ENCODE data around the gene CHCHD5. TPM values are rescaled to one million over a fixed set of nuclear protein-coding genes. Genes with fewer than 3 reads are reported as not detected.

The CHCHD5 gene
- total and polyA plus RNA-seq, 9 donors: 1.7 to 28.6 (median 22.2) TPM

- Histone ChIP-seq H3K36me3 (no peaks in the 10 kb centered on the region), H3K4me3 (peak overlapping the region; percentile 52), H3K27me3 (no peaks in the 10 kb centered on the region), H3K27ac (peak overlapping the region in 1 of 2 donors; percentile 85), H3K9me3 (no peaks in the 10 kb centered on the region), H3K4me1 (ENCODE audit: insufficient read depth) (peaks cover 7% of the 10 kb centered on the region)
- 26 to 32% (median 32%) methylated on average over 19 of the region's 19 CpGs for WGBS, 3 donors
- TF ChIP-seq, protein P1, sequence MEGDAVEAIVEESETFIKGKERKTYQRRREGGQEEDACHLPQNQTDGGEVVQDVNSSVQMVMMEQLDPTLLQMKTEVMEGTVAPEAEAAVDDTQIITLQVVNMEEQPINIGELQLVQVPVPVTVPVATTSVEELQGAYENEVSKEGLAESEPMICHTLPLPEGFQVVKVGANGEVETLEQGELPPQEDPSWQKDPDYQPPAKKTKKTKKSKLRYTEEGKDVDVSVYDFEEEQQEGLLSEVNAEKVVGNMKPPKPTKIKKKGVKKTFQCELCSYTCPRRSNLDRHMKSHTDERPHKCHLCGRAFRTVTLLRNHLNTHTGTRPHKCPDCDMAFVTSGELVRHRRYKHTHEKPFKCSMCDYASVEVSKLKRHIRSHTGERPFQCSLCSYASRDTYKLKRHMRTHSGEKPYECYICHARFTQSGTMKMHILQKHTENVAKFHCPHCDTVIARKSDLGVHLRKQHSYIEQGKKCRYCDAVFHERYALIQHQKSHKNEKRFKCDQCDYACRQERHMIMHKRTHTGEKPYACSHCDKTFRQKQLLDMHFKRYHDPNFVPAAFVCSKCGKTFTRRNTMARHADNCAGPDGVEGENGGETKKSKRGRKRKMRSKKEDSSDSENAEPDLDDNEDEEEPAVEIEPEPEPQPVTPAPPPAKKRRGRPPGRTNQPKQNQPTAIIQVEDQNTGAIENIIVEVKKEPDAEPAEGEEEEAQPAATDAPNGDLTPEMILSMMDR (IDR thresholded peaks at IDR 0.05): no peak
- TF ChIP-seq EP300 (IDR thresholded peaks at IDR 0.05) (no peak), POLR2A (IDR thresholded peaks at IDR 0.05) (no peak)
- intact Hi-C loops (cut with DNase I): loop anchor here in 3 of 4 donors (5.0 kb wide), 1 partner anchor 101 kb away; the partner anchor contains the start of gene TTL (in 3 of the 3)
- no peak for DNase-seq
Measured at GRCh38 chr2:112583497-112584133, 794 bp upstream of the CHCHD5 start.

GRCh38 chr2:112584891-112585250 lies 462 bp downstream of the CHCHD5 start:
- TF ChIP-seq, protein P1 (IDR thresholded peaks at IDR 0.05): no peak
- TF ChIP-seq EP300 (IDR thresholded peaks at IDR 0.05): no peak
- no peak for TF ChIP-seq POLR2A (IDR thresholded peaks at IDR 0.05)
- Histone ChIP-seq H3K27ac (peak overlapping the region; percentile 31 to 85), H3K4me3 (peak overlapping the region; percentile 52), H3K9me3 (no peaks in the 10 kb centered on the region), H3K36me3 (no peaks in the 10 kb centered on the region), H3K4me1 (ENCODE audit: insufficient read depth) (peaks cover 7% of the 10 kb centered on the region), H3K27me3 (no peaks in the 10 kb centered on the region)
- intact Hi-C loops (cut with DNase I): loop anchor here in 3 of 4 donors (5.0 kb wide), 1 partner anchor 103 kb away; the partner anchor contains the start of gene TTL (in 3 of the 3)
- WGBS, 3 donors: 62 to 65% (median 62%) methylated on average over 3 of the region's 3 CpGs
- DNase-seq: peak in 1 of 5 donors; percentile 19

- no peaks in the 10 kb centered on the region for H3K9me3 ChIP-seq
- WGBS, 3 donors: 96 to 98% (median 98%) methylated on average over 3 of the region's 3 CpGs
- no peaks in the 10 kb centered on the region for H3K27me3 ChIP-seq
- no peaks in the 10 kb centered on the region for H3K36me3 ChIP-seq
- intact Hi-C loops (cut with DNase I): no loop called here
- TF ChIP-seq, protein P1 (IDR thresholded peaks at IDR 0.05): no peak
- TF ChIP-seq POLR2A (IDR thresholded peaks at IDR 0.05): no peak
- TF ChIP-seq EP300 (IDR thresholded peaks at IDR 0.05): no peak
- peak overlapping the region; percentile 52 for H3K4me3 ChIP-seq
- DNase-seq: no peak
- peaks cover 7% of the 10 kb centered on the region for H3K4me1 ChIP-seq (ENCODE audit: insufficient read depth)
- H3K27ac ChIP-seq: no peak overlapping the region
Measured at GRCh38 chr2:112585400-112585799, 991 bp downstream of the CHCHD5 start.

- intact Hi-C loops (cut with DNase I): no loop called here
- 96% methylated on average over 18 of the region's 18 CpGs for WGBS, 3 donors
- no peaks in the 10 kb centered on the region for H3K36me3 ChIP-seq
- H3K9me3 ChIP-seq: no peaks in the 10 kb centered on the region
- no peak overlapping the region for H3K4me3 ChIP-seq
- H3K27ac ChIP-seq: no peak overlapping the region
- no peaks in the 10 kb centered on the region for H3K27me3 ChIP-seq
- H3K4me1 ChIP-seq (ENCODE audit: insufficient read depth): peaks cover 7% of the 10 kb centered on the region
- DNase-seq: peak in 2 of 5 donors; percentile 21 to 28
- TF ChIP-seq POLR2A (IDR thresholded peaks at IDR 0.05) (no peak), EP300 (IDR thresholded peaks at IDR 0.05) (no peak)
Measured at GRCh38 chr2:112585873-112586464, 1.6 kb downstream of the CHCHD5 start.

- no peaks in the 10 kb centered on the region for H3K9me3 ChIP-seq
- H3K36me3 ChIP-seq: no peaks in the 10 kb centered on the region
- no peak overlapping the region for H3K27ac ChIP-seq
- no peak overlapping the region for H3K4me3 ChIP-seq
- TF ChIP-seq EP300 (IDR thresholded peaks at IDR 0.05): no peak
- no peak for TF ChIP-seq POLR2A (IDR thresholded peaks at IDR 0.05)
- TF ChIP-seq, protein P1 (IDR thresholded peaks at IDR 0.05): no peak
- intact Hi-C loops (cut with DNase I): no loop called here
- no peak for DNase-seq
- peaks cover 3% of the 10 kb centered on the region for H3K4me1 ChIP-seq (ENCODE audit: insufficient read depth)
- H3K27me3 ChIP-seq: no peaks in the 10 kb centered on the region
- 69 to 77% (median 75%) methylated on average over 6 of the region's 6 CpGs for WGBS, 3 donors
Measured at GRCh38 chr2:112588611-112589045, 4.2 kb downstream of the CHCHD5 start.
